Thymus (tissue), 14 donors: ENCODE data around the gene SLC30A9. TPM values are rescaled to one million over a fixed set of nuclear protein-coding genes. Genes with fewer than 3 reads are reported as not detected.

Experiments
- DNase-seq, 9 donors: peaks; one replicate each; pipeline ENCODE4 v3.0.0-alpha.2; 2013; ENCODE audit warnings: low spot score in 9 of 9, low read depth in 6 of 9, missing footprints in 1 of 9
- H3K27ac ChIP-seq, 2 donors: one replicate each; pipeline ENCODE4 v1.5.1; 2013; ENCODE audit warnings: control low read depth in 1 of 2, low read depth in 1 of 2, low read length in 1 of 2, mild to moderate bottlenecking in 1 of 2, moderate library complexity in 1 of 2
- H3K27me3 ChIP-seq, 2 donors: one replicate each; pipeline ENCODE4 v1.5.1; 2013; ENCODE audit warnings: low read length in 1 of 2; ENCODE audit not compliant: control insufficient read depth in 2 of 2, insufficient read depth in 1 of 2
- H3K36me3 ChIP-seq, 2 donors: one replicate each; pipeline ENCODE4 v1.5.1; 2013; ENCODE audit warnings: low read length in 1 of 2, mild to moderate bottlenecking in 1 of 2, moderate library complexity in 1 of 2; ENCODE audit not compliant: control insufficient read depth in 2 of 2, insufficient read depth in 2 of 2
- H3K4me1 ChIP-seq, 2 donors: one replicate each; pipeline ENCODE4 v1.5.1; 2013; ENCODE audit warnings: low read length in 2 of 2; ENCODE audit not compliant: control insufficient read depth in 2 of 2, insufficient read depth in 2 of 2
- H3K4me3 ChIP-seq, 2 donors: one replicate each; pipeline ENCODE4 v1.5.1; 2013; ENCODE audit warnings: low read length in 2 of 2, control low read depth in 1 of 2, mild to moderate bottlenecking in 1 of 2
- H3K9me3 ChIP-seq, 2 donors: one replicate each; pipeline ENCODE4 v1.5.1; 2013; ENCODE audit warnings: low read length in 1 of 2, mild to moderate bottlenecking in 1 of 2; ENCODE audit not compliant: control insufficient read depth in 2 of 2, insufficient read depth in 1 of 2
- WGBS: extraction: QIAGEN DNeasy Blood & Tissue Kit; methylation state at CpG from one replicate; pipeline ENCODE4 v1.1.7; 2013; 5-methylcytosine and 5-hydroxymethylcytosine counted together
- long read RNA-seq, 10 donors: transcript quantifications; one replicate each; lab custom pipeline, GENCODE V29; 2026
- polyA plus RNA-seq: library from polyadenylated mRNA; stranded (reverse); fragments of 200-250 nt; gene quantifications from one replicate; pipeline ENCODE4 v1.2.3, GENCODE V29; 2013
- total RNA-seq: library from RNA; stranded (reverse); fragments of 120-200 nt; gene quantifications from one replicate; pipeline ENCODE4 v1.2.4, GENCODE V29; 2013
- donor health status: healthy.

Gene SLC30A9
- 47.6 TPM for total RNA-seq
- 17.1 TPM for polyA plus RNA-seq
- long read RNA-seq, donor 1, full-length matches to known transcripts: 2 of 2 reads
- long read RNA-seq, donor 1, partial matches to known transcripts: 0 of 2 reads
- long read RNA-seq, donor 1, other reads (novel, unspliced or antisense): 0 of 2 reads
- long read RNA-seq, donor 2: 0 reads
- long read RNA-seq, donor 3, full-length matches to known transcripts: 6 of 36 reads
- long read RNA-seq, donor 3, partial matches to known transcripts: 30 of 36 reads
- long read RNA-seq, donor 3, other reads (novel, unspliced or antisense): 0 of 36 reads
- long read RNA-seq, donor 4, full-length matches to known transcripts: 2 of 2 reads
- long read RNA-seq, donor 4, partial matches to known transcripts: 0 of 2 reads
- long read RNA-seq, donor 4, other reads (novel, unspliced or antisense): 0 of 2 reads
- long read RNA-seq, donor 5, full-length matches to known transcripts: 7 of 53 reads
- long read RNA-seq, donor 5, partial matches to known transcripts: 46 of 53 reads
- long read RNA-seq, donor 5, other reads (novel, unspliced or antisense): 0 of 53 reads
- long read RNA-seq, donor 6, full-length matches to known transcripts: 2 of 2 reads
- long read RNA-seq, donor 6, partial matches to known transcripts: 0 of 2 reads
- long read RNA-seq, donor 6, other reads (novel, unspliced or antisense): 0 of 2 reads
- long read RNA-seq, donor 7, full-length matches to known transcripts: 5 of 5 reads
- long read RNA-seq, donor 7, partial matches to known transcripts: 0 of 5 reads
- long read RNA-seq, donor 7, other reads (novel, unspliced or antisense): 0 of 5 reads
- long read RNA-seq, donor 8, full-length matches to known transcripts: 2 of 2 reads
- long read RNA-seq, donor 8, partial matches to known transcripts: 0 of 2 reads
- long read RNA-seq, donor 8, other reads (novel, unspliced or antisense): 0 of 2 reads
- long read RNA-seq, donor 9, full-length matches to known transcripts: 6 of 6 reads
- long read RNA-seq, donor 9, partial matches to known transcripts: 0 of 6 reads
- long read RNA-seq, donor 9, other reads (novel, unspliced or antisense): 0 of 6 reads
- long read RNA-seq, donor 10, full-length matches to known transcripts: 9 of 9 reads
- long read RNA-seq, donor 10, partial matches to known transcripts: 0 of 9 reads
- long read RNA-seq, donor 10, other reads (novel, unspliced or antisense): 0 of 9 reads

GRCh38 chr4:41990365-41991111 is at the start of gene SLC30A9:
Gene SLC30A9, plus strand, starts transcription at chr4:41990530. Its CDS starts 122 bp downstream, at chr4:41990652.
- peak within 1 kb of the TSS; percentile 70 to 82 for H3K27ac ChIP-seq
- peaks cover 9 to 12% of the 10 kb centered on the region in 2 donors for H3K4me1 ChIP-seq
- H3K4me3 ChIP-seq: peak within 1 kb of the TSS; percentile 78 to 95
- under 1% methylated on average over 64 of the region's 64 CpGs for WGBS
- H3K27me3 ChIP-seq: peaks cover 0 to 2% of the 10 kb centered on the region in 2 donors
- H3K36me3 ChIP-seq: no peaks in the 10 kb centered on the region
- peak; percentile 86 to 98 (median 94) for DNase-seq
- H3K9me3 ChIP-seq: no peaks in the 10 kb centered on the region

GRCh38 chr4:41940834-41941233 is 49.5 kb upstream of the SLC30A9 start:
- Histone ChIP-seq H3K9me3 (no peaks in the 10 kb centered on the region), H3K27me3 (no peaks in the 10 kb centered on the region), H3K36me3 (peaks cover 3 to 21% of the 10 kb centered on the region in 2 donors), H3K4me1 (peaks cover 7 to 8% of the 10 kb centered on the region in 2 donors), H3K27ac (no peak overlapping the region), H3K4me3 (no peak overlapping the region)
- no peak for DNase-seq

GRCh38 chr4:41943506-41943905 is 46.8 kb upstream of the SLC30A9 start:
- Histone ChIP-seq H3K4me3 (no peak overlapping the region), H3K27ac (no peak overlapping the region), H3K36me3 (peaks cover 3 to 24% of the 10 kb centered on the region in 2 donors), H3K4me1 (no peaks in the 10 kb centered on the region), H3K9me3 (no peaks in the 10 kb centered on the region), H3K27me3 (no peaks in the 10 kb centered on the region)
- WGBS: over 99% methylated on average over 2 of the region's 2 CpGs
- DNase-seq: no peak

GRCh38 chr4:41944089-41944488 is 46.2 kb upstream of the SLC30A9 start:
- Histone ChIP-seq H3K36me3 (peaks cover 1 to 22% of the 10 kb centered on the region in 2 donors), H3K9me3 (no peaks in the 10 kb centered on the region), H3K4me3 (no peak overlapping the region), H3K4me1 (no peaks in the 10 kb centered on the region), H3K27me3 (no peaks in the 10 kb centered on the region), H3K27ac (no peak overlapping the region)
- DNase-seq: no peak

- Histone ChIP-seq H3K27ac (no peak overlapping the region), H3K4me1 (no peaks in the 10 kb centered on the region), H3K27me3 (no peaks in the 10 kb centered on the region), H3K9me3 (no peaks in the 10 kb centered on the region), H3K36me3 (peaks cover 3 to 50% of the 10 kb centered on the region in 2 donors), H3K4me3 (no peak overlapping the region)
- 97% methylated on average over 3 of the region's 3 CpGs for WGBS
- DNase-seq: no peak
Measured at GRCh38 chr4:41949531-41949930, 40.8 kb upstream of the SLC30A9 start.

- Histone ChIP-seq H3K4me3 (no peak overlapping the region), H3K36me3 (peaks cover 0 to 23% of the 10 kb centered on the region in 2 donors), H3K4me1 (no peaks in the 10 kb centered on the region), H3K9me3 (no peaks in the 10 kb centered on the region), H3K27ac (no peak overlapping the region), H3K27me3 (no peaks in the 10 kb centered on the region)
- WGBS: 27% methylated on average over 1 of the region's 1 CpG
- peak in 7 of 9 donors; percentile 19 to 63 (median 28) for DNase-seq
Measured at GRCh38 chr4:41957634-41958033, 32.7 kb upstream of the SLC30A9 start.

GRCh38 chr4:41963105-41963504 is 27.2 kb upstream of the SLC30A9 start:
- no peaks in the 10 kb centered on the region for H3K4me1 ChIP-seq
- H3K9me3 ChIP-seq: no peaks in the 10 kb centered on the region
- H3K27ac ChIP-seq: no peak overlapping the region
- 94% methylated on average over 4 of the region's 4 CpGs for WGBS
- no peak overlapping the region for H3K4me3 ChIP-seq
- H3K27me3 ChIP-seq: no peaks in the 10 kb centered on the region
- H3K36me3 ChIP-seq: peaks cover 0 to 2% of the 10 kb centered on the region in 2 donors
- peak in 3 of 9 donors; percentile 2 to 39 (median 7) for DNase-seq

- no peaks in the 10 kb centered on the region for H3K4me1 ChIP-seq
- H3K27ac ChIP-seq: no peak overlapping the region
- no peaks in the 10 kb centered on the region for H3K36me3 ChIP-seq
- no peak for DNase-seq
- WGBS: 100% methylated on average over 1 of the region's 1 CpG
- H3K4me3 ChIP-seq: no peak overlapping the region
- no peaks in the 10 kb centered on the region for H3K27me3 ChIP-seq
- peaks cover 0 to 7% of the 10 kb centered on the region in 2 donors for H3K9me3 ChIP-seq
Measured at GRCh38 chr4:41964401-41964800, 25.9 kb upstream of the SLC30A9 start.
